Neural progenitor cell (in vitro differentiated cells): ENCODE results near the gene SPP2. TPM values are rescaled to one million over a fixed set of nuclear protein-coding genes. Genes with fewer than 3 reads are reported as not detected.

ENCODE experiments used
- DNase-seq: peaks from one replicate; pipeline ENCODE4 v3.0.0-alpha.2; 2016; ENCODE audit warnings: low spot score
- H2AFZ ChIP-seq: fragments of 200-600 bp; sonication (generic); replicated peaks from 2 replicates; pipeline ENCODE4 v1.6.1; 2016; ENCODE audit warnings: antibody characterized with exemption
- H3F3A ChIP-seq: fragments of 200-600 bp; sonication (generic); 2 replicates; pipeline ENCODE4 v1.6.1; 2016; ENCODE audit warnings: antibody characterized with exemption, low read depth
- H3K27ac ChIP-seq: fragments of 200-600 bp; sonication (generic); 2 replicates; pipeline ENCODE4 v1.5.1; 2016; ENCODE audit warnings: mild to moderate bottlenecking
- H3K27me3 ChIP-seq: fragments of 200-600 bp; sonication (generic); 2 replicates; pipeline ENCODE4 v1.6.1; 2016; ENCODE audit warnings: mild to moderate bottlenecking, moderate library complexity
- H3K36me3 ChIP-seq: fragments of 200-600 bp; sonication (generic); 2 replicates; pipeline ENCODE4 v1.5.1; 2016
- H3K4me1 ChIP-seq: fragments of 200-600 bp; sonication (generic); 2 replicates; pipeline ENCODE4 v1.6.1; 2016; ENCODE audit warnings: mixed run types
- H3K4me2 ChIP-seq: fragments of 200-600 bp; sonication (generic); 2 replicates; pipeline ENCODE4 v1.6.1; 2016
- H3K4me3 ChIP-seq: fragments of 200-600 bp; sonication (generic); 2 replicates; pipeline ENCODE4 v1.5.1; 2016
- H3K79me2 ChIP-seq: fragments of 200-600 bp; sonication (generic); 2 replicates; pipeline ENCODE4 v1.6.1; 2016; ENCODE audit warnings: low read depth
- H3K9ac ChIP-seq: fragments of 200-600 bp; sonication (generic); 2 replicates; pipeline ENCODE4 v1.6.1; 2016
- H3K9me3 ChIP-seq: fragments of 200-600 bp; sonication (generic); 2 replicates; pipeline ENCODE4 v1.5.1; 2016; ENCODE audit warnings: low read depth
- H4K20me1 ChIP-seq: fragments of 200-600 bp; sonication (generic); 2 replicates; pipeline ENCODE4 v1.6.1; 2016; ENCODE audit warnings: low read depth
- H3K27ac Mint-ChIP-seq: 3 replicates; pipeline ENCODE4 v1.8.0; 2021; ENCODE audit warnings: mixed read lengths
- H3K27me3 Mint-ChIP-seq: 2 replicates; pipeline ENCODE4 v1.8.0; 2022; ENCODE audit warnings: low read depth, mild to moderate bottlenecking, inconsistent platforms, moderate library complexity, mixed read lengths; ENCODE audit not compliant: insufficient read depth
- H3K36me3 Mint-ChIP-seq: 3 replicates; pipeline ENCODE4 v1.8.0; 2021; ENCODE audit warnings: mixed read lengths
- H3K4me1 Mint-ChIP-seq: 3 replicates; pipeline ENCODE4 v1.8.0; 2021; ENCODE audit warnings: mixed read lengths
- H3K4me3 Mint-ChIP-seq: 3 replicates; pipeline ENCODE4 v1.8.0; 2021; ENCODE audit warnings: mild to moderate bottlenecking, moderate library complexity, mixed read lengths
- H3K9me3 Mint-ChIP-seq: 3 replicates; pipeline ENCODE4 v1.8.0; 2020; ENCODE audit warnings: mixed read lengths
- CTCF ChIP-seq: fragments of 200-600 bp; sonication (generic); IDR thresholded peaks from 2 replicates; pipeline ENCODE4 v1.5.1; 2017; ENCODE audit warnings: antibody characterized with exemption, mild to moderate bottlenecking
- EZH2 ChIP-seq: fragments of 200-600 bp; sonication (generic); IDR thresholded peaks from 2 replicates; pipeline ENCODE4 v1.6.1; 2017; ENCODE audit warnings: antibody characterized with exemption, mild to moderate bottlenecking, moderate library complexity
- EZH2phosphoT487 ChIP-seq: fragments of 200-600 bp; sonication (generic); IDR thresholded peaks from 2 replicates; pipeline ENCODE4 v1.6.1; 2017; ENCODE audit warnings: antibody characterized with exemption
- total RNA-seq: library from RNA; depleted of rRNA; stranded (reverse); fragments of >200 nt; gene quantifications from 2 replicates; pipeline ENCODE4 v1.2.3, GENCODE V29; 2015; ENCODE audit warnings: low replicate concordance

Gene SPP2
- total RNA-seq, 1 donor from 2014 or later: not detected

GRCh38 chr2:234020332-234020731, 30.2 kb upstream of the SPP2 start:
- Histone ChIP-seq H3K4me1 (no peaks in the 10 kb centered on the region), H3K9me3 (no peaks in the 10 kb centered on the region), H4K20me1 (no peaks in the 10 kb centered on the region), H3F3A (no peaks in the 10 kb centered on the region), H3K4me3 (no peak overlapping the region), H2AFZ (no peak overlapping the region), H3K36me3 (no peaks in the 10 kb centered on the region), H3K27ac (no peak overlapping the region), H3K9ac (no peak overlapping the region), H3K27me3 (no peaks in the 10 kb centered on the region), H3K79me2 (no peaks in the 10 kb centered on the region), H3K4me2 (no peak overlapping the region)
- Mint-ChIP-seq H3K36me3 (peaks cover 6% of the 10 kb centered on the region), H3K4me1 (peaks cover 7% of the 10 kb centered on the region), H3K9me3 (peaks cover 31% of the 10 kb centered on the region), H3K4me3 (no peak overlapping the region), H3K27ac (no peak overlapping the region), H3K27me3 (peaks cover 9% of the 10 kb centered on the region)
- no peak for TF ChIP-seq CTCF
- no peak for TF ChIP-seq EZH2
- no peak for TF ChIP-seq EZH2phosphoT487
- DNase-seq: no peak

GRCh38 chr2:234022424-234022823, 28.1 kb upstream of the SPP2 start:
- no peak for DNase-seq
- H3F3A ChIP-seq: no peaks in the 10 kb centered on the region
- H3K27me3 Mint-ChIP-seq: peaks cover 10% of the 10 kb centered on the region
- no peak overlapping the region for H3K4me3 ChIP-seq
- peaks cover 23% of the 10 kb centered on the region for H3K4me1 Mint-ChIP-seq
- no peaks in the 10 kb centered on the region for H3K9me3 ChIP-seq
- no peaks in the 10 kb centered on the region for H3K27me3 ChIP-seq
- H3K9ac ChIP-seq: no peak overlapping the region
- H3K27ac Mint-ChIP-seq: no peak overlapping the region
- TF ChIP-seq CTCF: no peak
- no peaks in the 10 kb centered on the region for H4K20me1 ChIP-seq
- no peaks in the 10 kb centered on the region for H3K79me2 ChIP-seq
- no peak overlapping the region for H3K4me3 Mint-ChIP-seq
- peaks cover 9% of the 10 kb centered on the region for H3K4me1 ChIP-seq
- H3K36me3 ChIP-seq: no peaks in the 10 kb centered on the region
- no peak overlapping the region for H3K27ac ChIP-seq
- H3K36me3 Mint-ChIP-seq: peaks cover 2% of the 10 kb centered on the region
- no peak overlapping the region for H3K4me2 ChIP-seq
- H3K9me3 Mint-ChIP-seq: peaks cover 27% of the 10 kb centered on the region
- no peak overlapping the region for H2AFZ ChIP-seq

DNA sequence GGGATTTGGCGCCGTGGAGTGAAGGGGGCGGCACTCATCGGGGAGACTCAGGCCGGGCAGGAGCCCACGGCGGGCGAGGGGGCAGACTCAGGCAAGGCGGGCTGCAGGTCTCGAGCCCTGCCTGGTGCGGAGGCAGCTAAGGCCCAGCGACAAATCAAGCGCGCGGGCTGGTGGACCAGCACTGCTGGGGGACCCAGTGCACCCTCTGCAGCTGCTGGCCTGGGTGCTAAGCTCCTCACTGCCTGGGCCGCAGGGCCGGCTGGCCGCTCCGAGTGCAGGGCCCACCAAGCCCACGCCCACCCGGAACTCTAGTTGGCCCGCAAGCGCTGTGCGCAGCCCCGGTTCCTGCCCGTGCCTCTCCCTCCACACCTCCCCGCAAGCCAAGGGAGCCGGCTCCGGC, 26.2 kb upstream of the SPP2 start:
- Mint-ChIP-seq H3K9me3 (peaks cover 25% of the 10 kb centered on the region), H3K27me3 (peaks cover 8% of the 10 kb centered on the region)
- DNase-seq: no peak

More for the DNA sequence above, 26.2 kb upstream of the SPP2 start:
- no peak overlapping the region for H3K4me3 ChIP-seq
- no peak overlapping the region for H3K27ac ChIP-seq
- no peaks in the 10 kb centered on the region for H3K79me2 ChIP-seq
- no peak overlapping the region for H3K4me2 ChIP-seq
- no peak overlapping the region for H3K27ac Mint-ChIP-seq
- no peaks in the 10 kb centered on the region for H3F3A ChIP-seq
- no peaks in the 10 kb centered on the region for H3K36me3 ChIP-seq
- H3K4me1 Mint-ChIP-seq: peaks cover 27% of the 10 kb centered on the region
- H2AFZ ChIP-seq: no peak overlapping the region
- no peak overlapping the region for H3K4me3 Mint-ChIP-seq
- no peaks in the 10 kb centered on the region for H3K9me3 ChIP-seq
- no peaks in the 10 kb centered on the region for H4K20me1 ChIP-seq
- peaks cover 9% of the 10 kb centered on the region for H3K4me1 ChIP-seq
- no peak overlapping the region for H3K9ac ChIP-seq
- peaks cover 4% of the 10 kb centered on the region for H3K36me3 Mint-ChIP-seq
- no peaks in the 10 kb centered on the region for H3K27me3 ChIP-seq
- TF ChIP-seq EZH2phosphoT487 (no peak), CTCF (no peak), EZH2 (no peak)
